Mucosa of stomach (tissue), 1 donor: ENCODE data around the gene MRTO4.
A peak's percentile ranks its signal among the peaks of the same experiment; 100 is the strongest.
"Not testable (repeated sequence)": the region's sequence is repeated elsewhere in the genome, so short reads cannot be mapped to it uniquely, and the experiment has no call there.

Source experiments
- H3K27me3 ChIP-seq: one replicate; pipeline ENCODE4 v1.7.0; 2013; ENCODE audit warnings: mild to moderate bottlenecking, low read length; ENCODE audit not compliant: control insufficient read depth, insufficient read depth
- H3K36me3 ChIP-seq: one replicate; pipeline ENCODE4 v1.7.0; 2013; ENCODE audit warnings: low read length; ENCODE audit not compliant: control insufficient read depth, insufficient read depth
- H3K4me1 ChIP-seq: one replicate; pipeline ENCODE4 v1.7.0; 2013; ENCODE audit warnings: mild to moderate bottlenecking, low read length; ENCODE audit not compliant: control insufficient read depth, insufficient read depth
- H3K4me3 ChIP-seq: one replicate; pipeline ENCODE4 v1.7.0; 2013; ENCODE audit warnings: low read length
- H3K9ac ChIP-seq: one replicate; pipeline ENCODE4 v1.7.0; 2013; ENCODE audit warnings: mild to moderate bottlenecking, low read length, moderate library complexity
- H3K9me3 ChIP-seq: one replicate; pipeline ENCODE4 v1.7.0; 2013; ENCODE audit warnings: mild to moderate bottlenecking, low read length, moderate library complexity; ENCODE audit not compliant: control insufficient read depth
- donor health status: Pancreatic carcinoma.

Gene MRTO4

GRCh38 chr1:19231736-19232523 is 19.7 kb upstream of the MRTO4 start:
- not testable (repeated sequence) for H3K4me3 ChIP-seq, H3K36me3 ChIP-seq, H3K9ac ChIP-seq, H3K9me3 ChIP-seq, H3K27me3 ChIP-seq
- peaks cover 21% of the 10 kb centered on the region for H3K4me1 ChIP-seq

GRCh38 chr1:19232524-19232846 is 19.1 kb upstream of the MRTO4 start:
- no peaks in the 10 kb centered on the region for H3K9me3 ChIP-seq
- no peak overlapping the region for H3K9ac ChIP-seq
- peaks cover 2% of the 10 kb centered on the region for H3K36me3 ChIP-seq
- H3K4me1 ChIP-seq: peaks cover 21% of the 10 kb centered on the region
- H3K27me3 ChIP-seq: no peaks in the 10 kb centered on the region
- H3K4me3 ChIP-seq: no peak overlapping the region

- peaks cover 21% of the 10 kb centered on the region for H3K4me1 ChIP-seq
- H3K9ac ChIP-seq: no peak overlapping the region
- H3K9me3 ChIP-seq: no peaks in the 10 kb centered on the region
- H3K36me3 ChIP-seq: peaks cover 1% of the 10 kb centered on the region
- no peaks in the 10 kb centered on the region for H3K27me3 ChIP-seq
- no peak overlapping the region for H3K4me3 ChIP-seq
These were observed 17.4 kb upstream of the MRTO4 start for GRCh38 chr1:19234224-19234623.

- Histone ChIP-seq H3K4me3 (no peak overlapping the region), H3K9ac (no peak overlapping the region), H3K27me3 (no peaks in the 10 kb centered on the region), H3K4me1 (no peaks in the 10 kb centered on the region), H3K36me3 (peaks cover 24% of the 10 kb centered on the region), H3K9me3 (no peaks in the 10 kb centered on the region)
These were observed 11.7 kb upstream of the MRTO4 start for GRCh38 chr1:19239876-19240275.

GRCh38 chr1:19240673-19241538 is 10.7 kb upstream of the MRTO4 start:
- Histone ChIP-seq H3K4me3 (no peak overlapping the region), H3K4me1 (no peaks in the 10 kb centered on the region), H3K9me3 (no peaks in the 10 kb centered on the region), H3K36me3 (peaks cover 24% of the 10 kb centered on the region), H3K27me3 (no peaks in the 10 kb centered on the region), H3K9ac (peak overlapping the region; percentile 16)

GRCh38 chr1:19250629-19251304 is 838 bp upstream of the MRTO4 start:
- H3K4me3 ChIP-seq: peak overlapping the region; percentile 68
- H3K27me3 ChIP-seq: no peaks in the 10 kb centered on the region
- no peaks in the 10 kb centered on the region for H3K9me3 ChIP-seq
- peak overlapping the region; percentile 82 for H3K9ac ChIP-seq
- no peaks in the 10 kb centered on the region for H3K36me3 ChIP-seq
- H3K4me1 ChIP-seq: peaks cover 15% of the 10 kb centered on the region

- Histone ChIP-seq H3K9me3 (no peaks in the 10 kb centered on the region), H3K4me1 (peaks cover 15% of the 10 kb centered on the region), H3K27me3 (no peaks in the 10 kb centered on the region), H3K9ac (no peak overlapping the region), H3K4me3 (no peak overlapping the region), H3K36me3 (peaks cover 4% of the 10 kb centered on the region)
These were observed 2.8 kb downstream of the MRTO4 start for GRCh38 chr1:19254416-19254815.

- Histone ChIP-seq H3K27me3 (no peaks in the 10 kb centered on the region), H3K9ac (no peak overlapping the region), H3K4me3 (no peak overlapping the region), H3K36me3 (peaks cover 6% of the 10 kb centered on the region), H3K9me3 (no peaks in the 10 kb centered on the region), H3K4me1 (peaks cover 19% of the 10 kb centered on the region)
These were observed 3.7 kb downstream of the MRTO4 start for GRCh38 chr1:19255288-19255687.

GRCh38 chr1:19256301-19256700 is 4.7 kb downstream of the MRTO4 start:
- H3K36me3 ChIP-seq, H3K27me3 ChIP-seq, H3K9me3 ChIP-seq, H3K9ac ChIP-seq, H3K4me3 ChIP-seq: not testable (repeated sequence)
- peaks cover 18% of the 10 kb centered on the region for H3K4me1 ChIP-seq

GRCh38 chr1:19257178-19257914 is 5.7 kb downstream of the MRTO4 start:
- Histone ChIP-seq H3K4me3 (no peak overlapping the region), H3K4me1 (peaks cover 15% of the 10 kb centered on the region), H3K9me3 (no peaks in the 10 kb centered on the region), H3K27me3 (no peaks in the 10 kb centered on the region), H3K36me3 (peaks cover 10% of the 10 kb centered on the region), H3K9ac (no peak overlapping the region)

GRCh38 chr1:19258353-19258752 is 6.7 kb downstream of the MRTO4 start:
- H3K4me1 ChIP-seq: peaks cover 10% of the 10 kb centered on the region
- no peaks in the 10 kb centered on the region for H3K9me3 ChIP-seq
- no peak overlapping the region for H3K9ac ChIP-seq
- peaks cover 10% of the 10 kb centered on the region for H3K36me3 ChIP-seq
- H3K4me3 ChIP-seq: no peak overlapping the region
- no peaks in the 10 kb centered on the region for H3K27me3 ChIP-seq
